Progenitor cell of endocrine pancreas (in vitro differentiated cells): ENCODE data around the gene CERT1. TPM values are rescaled to one million over a fixed set of nuclear protein-coding genes. Genes with fewer than 3 reads are reported as not detected.

Experiments
- DNase-seq: peaks from one replicate; pipeline ENCODE4 v3.0.0; 2021; ENCODE audit warnings: low spot score; ENCODE audit not compliant: unreplicated experiment
- H3K27ac Mint-ChIP-seq: 2 replicates; pipeline ENCODE4 v1.8.0; 2021; ENCODE audit warnings: mild to moderate bottlenecking, moderate library complexity, mixed read lengths
- H3K27me3 Mint-ChIP-seq: 2 replicates; pipeline ENCODE4 v1.8.0; 2021; ENCODE audit warnings: mixed read lengths
- H3K36me3 Mint-ChIP-seq: 2 replicates; pipeline ENCODE4 v1.8.0; 2022; ENCODE audit warnings: mixed read lengths; ENCODE audit not compliant: insufficient read depth
- H3K4me1 Mint-ChIP-seq: 2 replicates; pipeline ENCODE4 v1.8.0; 2021; ENCODE audit warnings: low read depth, mixed read lengths
- H3K4me3 Mint-ChIP-seq: 2 replicates; pipeline ENCODE4 v1.8.0; 2021; ENCODE audit warnings: low read depth, mild to moderate bottlenecking, moderate library complexity, mixed read lengths
- H3K9me3 Mint-ChIP-seq: 2 replicates; pipeline ENCODE4 v1.8.0; 2021; ENCODE audit warnings: low read depth, mixed read lengths
- CTCF ChIP-seq: fragments of 200-600 bp; sonication (generic); IDR thresholded peaks from one replicate; pipeline ENCODE4 v1.5.0; 2021; ENCODE audit warnings: antibody characterized with exemption, mild to moderate bottlenecking; ENCODE audit not compliant: unreplicated experiment
- total RNA-seq: library from RNA; stranded (reverse); gene quantifications from 2 replicates; pipeline ENCODE4 v1.2.1, GENCODE V29; 2021

The CERT1 gene
- total RNA-seq, 1 donor from 2014 or later = 50.8 TPM

- Mint-ChIP-seq H3K27me3 (no peaks in the 10 kb centered on the region), H3K4me1 (peaks cover 6% of the 10 kb centered on the region), H3K36me3 (peaks cover 19% of the 10 kb centered on the region), H3K27ac (no peak overlapping the region), H3K9me3 (peaks cover 24% of the 10 kb centered on the region), H3K4me3 (no peak overlapping the region)
- no peak for DNase-seq
- TF ChIP-seq CTCF = no peak
These were observed 12.6 kb upstream of the CERT1 start for GRCh38 chr5:75524071-75524470.

GRCh38 chr5:75523275-75523674, 11.8 kb upstream of the CERT1 start:
- no peak overlapping the region for H3K4me3 Mint-ChIP-seq
- H3K36me3 Mint-ChIP-seq = peaks cover 21% of the 10 kb centered on the region
- peak overlapping the region; percentile 69 for H3K27ac Mint-ChIP-seq
- TF ChIP-seq CTCF = no peak
- H3K9me3 Mint-ChIP-seq = peaks cover 24% of the 10 kb centered on the region
- H3K4me1 Mint-ChIP-seq = peaks cover 5% of the 10 kb centered on the region
- no peak for DNase-seq
- no peaks in the 10 kb centered on the region for H3K27me3 Mint-ChIP-seq

- peaks cover 28% of the 10 kb centered on the region for H3K9me3 Mint-ChIP-seq
- peaks cover 25% of the 10 kb centered on the region for H3K36me3 Mint-ChIP-seq
- no peak for TF ChIP-seq CTCF
- DNase-seq = no peak
- H3K27me3 Mint-ChIP-seq = no peaks in the 10 kb centered on the region
- no peak overlapping the region for H3K27ac Mint-ChIP-seq
- H3K4me3 Mint-ChIP-seq = no peak overlapping the region
- H3K4me1 Mint-ChIP-seq = peaks cover 5% of the 10 kb centered on the region
These were observed 11.1 kb upstream of the CERT1 start for GRCh38 chr5:75522542-75522941.

- DNase-seq = no peak
- Mint-ChIP-seq H3K27me3 (no peaks in the 10 kb centered on the region), H3K36me3 (peaks cover 25% of the 10 kb centered on the region), H3K27ac (no peak overlapping the region), H3K4me1 (peaks cover 5% of the 10 kb centered on the region), H3K4me3 (no peak overlapping the region), H3K9me3 (peaks cover 28% of the 10 kb centered on the region)
- TF ChIP-seq CTCF = no peak
These were observed 10.6 kb upstream of the CERT1 start for GRCh38 chr5:75522025-75522424.

GRCh38 chr5:75521195-75521594, 9.8 kb upstream of the CERT1 start:
- Mint-ChIP-seq H3K9me3 (peaks cover 28% of the 10 kb centered on the region), H3K27me3 (no peaks in the 10 kb centered on the region), H3K27ac (no peak overlapping the region), H3K4me3 (no peak overlapping the region), H3K4me1 (peaks cover 5% of the 10 kb centered on the region), H3K36me3 (peaks cover 25% of the 10 kb centered on the region)
- TF ChIP-seq CTCF = no peak
- DNase-seq = no peak
